LNCaP clone FGC (cell line): ENCODE data around the gene PDIA2.

ENCODE experiments used
- DNase-seq: peaks from one replicate; pipeline ENCODE4 v3.0.0-alpha.2; 2011; ENCODE audit warnings: low read depth
- H3K4me3 ChIP-seq: 2 replicates; pipeline ENCODE4 v1.5.1; 2011; ENCODE audit warnings: mild to moderate bottlenecking, low read depth, low read length, control low read depth
- CTCF ChIP-seq: IDR thresholded peaks from 2 replicates; pipeline ENCODE4 v1.5.1; 2012; ENCODE audit warnings: mild to moderate bottlenecking; ENCODE audit not compliant: control insufficient read depth, insufficient read depth; ENCODE audit errors: extremely low read depth

The PDIA2 gene

GRCh38 chr16:280552-280951 is 2.4 kb upstream of the PDIA2 start, which contains the start of gene ARHGDIG:
ARHGDIG (plus strand) TSS chr16:280591; CDS start chr16:280681, 90 bp downstream.
- TF ChIP-seq CTCF = no peak
- DNase-seq = no peak
- H3K4me3 ChIP-seq = peak within 1 kb of the TSS; percentile 53

- TF ChIP-seq CTCF = no peak
- H3K4me3 ChIP-seq = peak overlapping the region; percentile 53
- DNase-seq = no peak
These were observed 1.8 kb upstream of the PDIA2 start for GRCh38 chr16:280991-281659.

- H3K4me3 ChIP-seq = no peak overlapping the region
- no peak for TF ChIP-seq CTCF
- no peak for DNase-seq
These were observed 1.2 kb upstream of the PDIA2 start for GRCh38 chr16:281660-282255.

- H3K4me3 ChIP-seq = no peak overlapping the region
- TF ChIP-seq CTCF = no peak
- DNase-seq = no peak
These were observed 473 bp upstream of the PDIA2 start for GRCh38 chr16:282491-282890.

GRCh38 chr16:284204-285120 is 1.5 kb downstream of the PDIA2 start:
- TF ChIP-seq CTCF = no peak
- no peak overlapping the region for H3K4me3 ChIP-seq

GRCh38 chr16:285146-286055 is 2.4 kb downstream of the PDIA2 start:
- H3K4me3 ChIP-seq = no peak overlapping the region
- TF ChIP-seq CTCF = no peak
- DNase-seq = no peak

More at GRCh38 chr16:284204-285120, 1.5 kb downstream of the PDIA2 start:
- no peak for DNase-seq
